NCI-H446 (cell line): ENCODE results near the gene PIK3R1.

Experiments used
- DNase-seq, 2 experiments: peaks; one replicate each; lab custom pipeline; 2025; lab: John Stamatoyannopoulos, UW

Gene PIK3R1

GRCh38 chr5:68331192-68332079 lies 115.9 kb downstream of the PIK3R1 start:
- DNase-seq = no peak

DNA sequence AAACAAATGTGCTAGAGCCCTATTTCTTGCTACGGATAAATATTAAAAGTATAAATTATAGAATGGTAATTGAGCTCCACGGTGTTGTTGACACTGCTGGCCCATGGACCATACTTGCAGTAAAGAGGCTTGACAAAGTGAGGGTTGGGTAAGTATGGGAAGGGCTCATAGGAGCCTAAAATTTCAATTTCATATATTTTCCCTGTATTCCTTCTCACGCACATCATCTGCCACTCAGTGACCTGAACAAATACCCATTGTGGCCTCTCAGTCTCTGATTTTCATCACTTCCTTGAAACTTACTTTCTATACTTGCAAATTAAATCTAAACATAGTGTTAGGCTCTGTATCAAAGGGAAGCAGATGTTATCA lies 116.5 kb downstream of the PIK3R1 start:
- DNase-seq = no peak

DNA sequence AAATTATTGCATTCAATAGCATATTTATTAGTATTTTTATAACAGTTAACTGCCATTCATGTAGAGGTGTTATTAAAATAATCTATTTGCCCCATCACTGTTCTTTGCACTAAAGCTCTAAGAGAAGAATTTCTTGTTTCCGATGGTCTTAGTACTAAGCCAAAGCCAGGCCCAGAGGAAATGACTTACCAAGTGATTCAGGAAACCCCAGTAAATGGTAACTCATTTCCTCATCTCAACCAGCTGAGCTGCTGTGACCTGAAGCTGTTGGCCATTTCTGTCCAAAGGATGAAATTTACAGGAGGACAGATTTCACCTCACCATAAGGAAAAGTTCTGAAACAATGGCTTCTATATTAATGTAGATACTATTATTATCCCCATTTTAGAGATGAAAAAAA lies 117.0 kb downstream of the PIK3R1 start:
- DNase-seq = no peak

- no peak for DNase-seq
These were observed 118.3 kb downstream of the PIK3R1 start for GRCh38 chr5:68333649-68334552.

DNA sequence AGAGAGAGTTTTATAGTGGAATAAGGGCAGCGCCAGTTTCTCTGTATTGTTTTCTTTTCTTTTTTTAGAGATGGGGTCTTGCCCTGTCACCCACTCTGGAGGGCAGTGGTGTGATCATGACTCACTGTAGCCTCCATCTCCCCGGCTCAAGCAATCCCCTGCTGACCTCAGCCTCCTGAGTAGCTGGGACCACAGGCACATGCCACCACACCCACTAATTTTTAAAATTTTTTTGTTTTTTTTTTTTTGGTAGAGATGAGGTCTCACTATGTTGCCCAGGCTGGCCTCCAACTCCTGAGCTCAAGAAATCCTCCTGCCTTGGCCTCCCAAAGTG lies 119.0 kb downstream of the PIK3R1 start:
- no peak for DNase-seq

DNA sequence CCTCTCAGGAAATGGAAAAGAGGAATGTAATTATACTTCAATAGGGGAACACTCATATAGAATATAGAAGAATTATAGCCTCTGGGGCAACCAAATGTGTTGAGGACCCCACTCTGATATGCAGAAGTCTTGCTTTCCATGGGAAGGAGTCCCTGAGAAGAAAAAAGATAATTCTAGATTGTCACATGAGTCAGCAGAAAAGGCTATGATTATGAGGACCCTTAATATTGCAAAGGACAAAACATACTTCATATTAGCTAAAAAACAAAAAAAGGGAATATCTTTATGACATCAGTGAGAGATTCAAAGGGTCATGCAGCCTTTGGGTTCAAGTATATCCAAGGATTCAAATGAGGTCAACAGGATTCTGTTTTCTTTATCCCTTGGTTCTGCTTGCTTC lies 119.5 kb downstream of the PIK3R1 start:
- DNase-seq = no peak

DNA sequence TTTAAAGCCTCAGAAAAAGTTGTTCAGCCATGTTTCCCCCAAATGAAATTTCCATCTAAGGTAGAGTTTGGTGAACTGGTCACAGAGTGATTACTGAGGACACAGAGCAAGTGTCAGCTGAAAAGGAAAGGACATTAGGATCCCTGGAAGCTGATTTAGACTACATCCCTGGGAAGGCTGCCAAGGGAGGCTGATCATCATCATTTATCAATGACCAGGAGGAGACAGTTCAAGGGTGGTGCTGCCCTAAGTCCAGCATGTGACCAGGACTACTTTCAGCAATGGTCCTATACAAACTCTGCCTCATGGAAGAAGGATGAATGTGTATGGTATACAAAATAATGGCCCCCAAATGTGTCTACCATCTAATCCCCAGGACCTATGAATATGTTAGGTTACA lies 120.6 kb downstream of the PIK3R1 start:
- DNase-seq = no peak

- DNase-seq = no peak
These were observed 121.7 kb downstream of the PIK3R1 start for GRCh38 chr5:68337235-68337634.

DNA sequence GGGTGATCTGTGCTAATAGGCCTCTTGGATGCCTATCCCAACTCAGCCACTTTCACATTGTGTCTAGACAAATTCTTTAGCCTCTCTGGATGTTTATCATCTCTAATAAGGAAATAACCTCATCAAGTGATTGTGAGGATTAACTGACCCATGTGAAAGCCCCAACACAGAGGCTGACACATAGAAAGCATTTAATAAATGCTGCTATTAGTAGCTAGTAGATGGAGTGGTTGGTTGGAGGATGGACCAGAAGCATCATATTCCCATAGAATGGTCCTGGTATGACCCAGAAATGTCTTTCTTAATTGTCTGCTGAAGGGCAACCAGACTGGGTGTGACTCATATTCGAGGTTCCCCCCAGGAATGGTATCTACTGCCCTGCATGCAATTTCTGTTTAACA lies 124.4 kb downstream of the PIK3R1 start:
- no peak for DNase-seq

GRCh38 chr5:68341006-68341405 lies 125.5 kb downstream of the PIK3R1 start:
- no peak for DNase-seq

GRCh38 chr5:68342693-68343092 lies 127.1 kb downstream of the PIK3R1 start:
- DNase-seq = no peak

- peak in 1 of 2 experiments; percentile 54 for DNase-seq
These were observed 127.9 kb downstream of the PIK3R1 start for GRCh38 chr5:68343421-68343826.

DNA sequence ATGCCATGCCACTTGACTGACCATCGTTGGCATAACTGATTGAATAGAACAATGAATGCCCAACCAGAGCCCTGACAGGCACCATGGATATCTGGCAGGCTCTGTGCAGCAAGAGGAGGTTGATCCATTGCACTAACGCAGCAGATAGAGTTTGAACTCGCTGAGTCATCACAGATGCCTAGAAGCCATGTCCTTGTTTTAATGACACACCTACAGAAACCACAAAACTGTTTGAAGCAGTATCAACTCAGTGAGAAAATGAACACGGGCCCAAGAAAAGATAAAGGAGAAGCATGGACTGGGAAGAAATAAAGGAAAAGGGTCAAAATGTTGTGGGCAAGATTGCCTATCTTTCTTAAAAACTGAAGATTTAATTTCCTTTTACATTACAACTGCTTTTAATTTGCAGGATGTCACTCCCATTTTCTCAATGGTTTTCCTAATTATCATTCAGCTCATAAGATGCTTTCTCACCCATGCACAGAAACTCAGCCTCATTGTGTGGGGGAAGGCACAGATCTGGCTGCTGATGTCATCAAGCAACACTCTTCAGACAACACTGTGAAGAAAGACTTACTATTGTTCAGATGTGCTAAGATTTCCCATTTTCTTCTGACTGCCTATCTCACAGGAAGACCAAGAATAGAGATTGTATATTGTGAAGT lies 129.0 kb downstream of the PIK3R1 start:
- no peak for DNase-seq

DNA sequence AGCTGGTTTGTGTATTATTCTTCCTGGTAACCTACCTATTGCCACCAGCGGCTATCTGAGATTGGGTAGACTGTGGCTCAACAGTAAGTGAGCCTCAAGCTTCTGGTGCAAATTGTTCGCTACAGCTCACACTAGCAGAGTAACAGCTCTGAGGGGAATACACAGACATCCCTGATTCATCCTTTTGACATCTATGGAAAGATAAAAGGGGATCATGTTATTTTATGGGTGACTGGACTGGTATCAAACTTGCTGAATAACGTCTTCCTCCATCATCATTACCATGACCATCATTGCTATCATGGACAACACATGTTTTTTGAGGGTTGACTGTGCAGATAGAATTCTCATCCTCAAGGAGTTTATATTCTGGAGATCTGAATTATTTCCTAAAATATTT lies 129.6 kb downstream of the PIK3R1 start:
- no peak for DNase-seq

DNA sequence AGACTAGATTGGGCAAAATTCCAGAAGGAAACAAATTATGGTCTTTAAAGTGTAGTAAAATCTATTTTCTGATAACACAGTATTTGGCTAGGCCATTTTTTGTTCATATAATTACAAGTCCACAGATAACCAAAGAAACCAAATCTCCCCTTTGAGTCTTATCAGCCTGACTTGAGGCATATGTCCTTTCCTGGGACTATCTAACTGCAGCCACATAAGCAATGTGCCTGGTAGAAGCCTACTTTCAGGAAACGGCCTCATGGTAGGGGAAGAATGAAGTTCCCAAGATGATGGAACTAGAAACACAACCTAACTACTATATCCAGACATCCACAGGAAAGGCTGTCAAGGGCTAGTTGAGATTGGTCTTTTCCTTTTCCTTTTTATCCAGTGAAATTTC lies 130.0 kb downstream of the PIK3R1 start:
- no peak for DNase-seq

DNA sequence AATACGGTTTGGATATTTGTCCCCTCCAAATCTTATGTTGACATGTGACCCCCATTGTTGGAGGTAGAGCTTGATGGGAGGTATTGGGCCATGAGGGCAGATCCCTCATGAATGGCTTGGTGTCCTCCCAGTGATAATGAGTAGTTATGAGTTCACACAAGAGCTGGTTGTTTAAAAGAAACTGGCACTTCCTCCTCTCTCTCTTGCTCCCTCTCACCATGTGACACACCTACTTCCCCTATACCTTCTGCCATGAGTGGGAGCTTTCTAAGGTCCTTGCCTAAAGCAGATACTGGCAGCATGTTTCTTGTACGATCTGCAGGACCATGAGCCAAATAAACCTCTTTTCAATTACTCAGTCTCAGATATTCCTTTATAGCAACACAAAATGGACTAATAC lies 132.0 kb downstream of the PIK3R1 start:
- no peak for DNase-seq

GRCh38 chr5:68348447-68349222 lies 133.1 kb downstream of the PIK3R1 start:
- no peak for DNase-seq

DNA sequence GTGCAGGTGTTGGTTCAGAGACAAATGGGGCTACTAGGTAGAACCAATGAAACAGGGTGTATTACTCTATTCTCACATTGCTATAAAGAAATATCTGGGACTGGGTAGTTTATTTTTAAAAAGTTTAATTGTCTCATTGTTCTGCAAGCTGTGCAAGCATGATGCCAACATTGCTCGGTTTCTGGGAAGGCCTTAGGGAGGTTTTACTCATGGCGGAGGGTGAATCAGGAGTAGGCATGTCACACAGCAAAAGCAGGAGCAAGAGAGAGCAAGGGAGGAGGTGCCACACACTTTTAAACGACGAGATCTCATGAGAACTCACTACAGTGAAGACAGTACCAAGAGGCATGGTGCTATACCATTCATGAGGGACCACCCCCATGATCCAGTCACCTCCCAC lies 134.6 kb downstream of the PIK3R1 start:
- no peak for DNase-seq
